GM18520 (cell line): Measurements from ENCODE around the gene CHAMP1.
A peak's percentile ranks its signal among the peaks of the same experiment; 100 is the strongest.

Source experiments
- ATAC-seq: cut with Tn5 transposase; IDR thresholded peaks from one replicate; pipeline ENCODE4 v1.9.1; 2021; ENCODE audit not compliant: unreplicated experiment

Gene CHAMP1

GRCh38 chr13:114314074-114314912 lies at the start of gene CHAMP1:
TSS of gene CHAMP1 (plus strand) at chr13:114314503. CDS start at chr13:114323843, 9,340 bp downstream.
- ATAC-seq = peak; percentile 82

- no peak for ATAC-seq
Observed at GRCh38 chr13:114264886-114265611, 49.3 kb upstream of the CHAMP1 start.

- no peak for ATAC-seq
Observed at GRCh38 chr13:114266241-114266640, 48.1 kb upstream of the CHAMP1 start.

- ATAC-seq = no peak
Observed at GRCh38 chr13:114268344-114269280, 45.7 kb upstream of the CHAMP1 start.

GRCh38 chr13:114269281-114269770 lies 45.0 kb upstream of the CHAMP1 start:
- ATAC-seq = no peak

- no peak for ATAC-seq
Observed at GRCh38 chr13:114272977-114273376, 41.3 kb upstream of the CHAMP1 start.

GRCh38 chr13:114275304-114275703 lies 39.0 kb upstream of the CHAMP1 start:
- no peak for ATAC-seq

- ATAC-seq = no peak
Observed at GRCh38 chr13:114279146-114279545, 35.2 kb upstream of the CHAMP1 start.

- no peak for ATAC-seq
Observed at GRCh38 chr13:114279758-114280355, 34.4 kb upstream of the CHAMP1 start.

- peak; percentile 58 for ATAC-seq
Observed at GRCh38 chr13:114281351-114282040, 32.8 kb upstream of the CHAMP1 start, which contains the start of gene UPF3A. TSS of gene UPF3A (plus strand) at chr13:114281601. CDS start at chr13:114281640, 39 bp downstream.

GRCh38 chr13:114282041-114282670 lies 32.1 kb upstream of the CHAMP1 start:
- ATAC-seq = peak; percentile 34

- ATAC-seq = no peak
Observed at GRCh38 chr13:114283576-114283975, 30.7 kb upstream of the CHAMP1 start.

- ATAC-seq = no peak
Observed at GRCh38 chr13:114284680-114285079, 29.6 kb upstream of the CHAMP1 start.

- no peak for ATAC-seq
Observed at GRCh38 chr13:114285166-114285808, 29.0 kb upstream of the CHAMP1 start.

GRCh38 chr13:114286808-114287207 lies 27.5 kb upstream of the CHAMP1 start:
- no peak for ATAC-seq

- ATAC-seq = no peak
Observed at GRCh38 chr13:114288157-114288591, 26.1 kb upstream of the CHAMP1 start.

- ATAC-seq = no peak
Observed at GRCh38 chr13:114296448-114296847, 17.9 kb upstream of the CHAMP1 start.

GRCh38 chr13:114296902-114297301 lies 17.4 kb upstream of the CHAMP1 start:
- ATAC-seq = peak; percentile 63

GRCh38 chr13:114298866-114299265 lies 15.4 kb upstream of the CHAMP1 start:
- no peak for ATAC-seq
